GM12872 (cell line): ENCODE measurements around the gene APC2.

Experiments used
- TF ChIP-seq, protein P1 (sequence below): IDR thresholded peaks from 3 replicates; pipeline ENCODE4 v1.5.1; 2011; ENCODE audit warnings: low read depth, mild to moderate bottlenecking, low read length, moderate library complexity; ENCODE audit not compliant: insufficient read depth

The APC2 gene, protein sequence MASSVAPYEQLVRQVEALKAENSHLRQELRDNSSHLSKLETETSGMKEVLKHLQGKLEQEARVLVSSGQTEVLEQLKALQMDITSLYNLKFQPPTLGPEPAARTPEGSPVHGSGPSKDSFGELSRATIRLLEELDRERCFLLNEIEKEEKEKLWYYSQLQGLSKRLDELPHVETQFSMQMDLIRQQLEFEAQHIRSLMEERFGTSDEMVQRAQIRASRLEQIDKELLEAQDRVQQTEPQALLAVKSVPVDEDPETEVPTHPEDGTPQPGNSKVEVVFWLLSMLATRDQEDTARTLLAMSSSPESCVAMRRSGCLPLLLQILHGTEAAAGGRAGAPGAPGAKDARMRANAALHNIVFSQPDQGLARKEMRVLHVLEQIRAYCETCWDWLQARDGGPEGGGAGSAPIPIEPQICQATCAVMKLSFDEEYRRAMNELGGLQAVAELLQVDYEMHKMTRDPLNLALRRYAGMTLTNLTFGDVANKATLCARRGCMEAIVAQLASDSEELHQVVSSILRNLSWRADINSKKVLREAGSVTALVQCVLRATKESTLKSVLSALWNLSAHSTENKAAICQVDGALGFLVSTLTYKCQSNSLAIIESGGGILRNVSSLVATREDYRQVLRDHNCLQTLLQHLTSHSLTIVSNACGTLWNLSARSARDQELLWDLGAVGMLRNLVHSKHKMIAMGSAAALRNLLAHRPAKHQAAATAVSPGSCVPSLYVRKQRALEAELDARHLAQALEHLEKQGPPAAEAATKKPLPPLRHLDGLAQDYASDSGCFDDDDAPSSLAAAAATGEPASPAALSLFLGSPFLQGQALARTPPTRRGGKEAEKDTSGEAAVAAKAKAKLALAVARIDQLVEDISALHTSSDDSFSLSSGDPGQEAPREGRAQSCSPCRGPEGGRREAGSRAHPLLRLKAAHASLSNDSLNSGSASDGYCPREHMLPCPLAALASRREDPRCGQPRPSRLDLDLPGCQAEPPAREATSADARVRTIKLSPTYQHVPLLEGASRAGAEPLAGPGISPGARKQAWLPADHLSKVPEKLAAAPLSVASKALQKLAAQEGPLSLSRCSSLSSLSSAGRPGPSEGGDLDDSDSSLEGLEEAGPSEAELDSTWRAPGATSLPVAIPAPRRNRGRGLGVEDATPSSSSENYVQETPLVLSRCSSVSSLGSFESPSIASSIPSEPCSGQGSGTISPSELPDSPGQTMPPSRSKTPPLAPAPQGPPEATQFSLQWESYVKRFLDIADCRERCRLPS (N-terminal part only)

GRCh38 chr19:1449467-1450442 is at the start of gene APC2:
Gene APC2 (plus strand): TSS chr19:1450121. CDS start chr19:1453002, 2,881 bp downstream.
- TF ChIP-seq, protein P1, sequence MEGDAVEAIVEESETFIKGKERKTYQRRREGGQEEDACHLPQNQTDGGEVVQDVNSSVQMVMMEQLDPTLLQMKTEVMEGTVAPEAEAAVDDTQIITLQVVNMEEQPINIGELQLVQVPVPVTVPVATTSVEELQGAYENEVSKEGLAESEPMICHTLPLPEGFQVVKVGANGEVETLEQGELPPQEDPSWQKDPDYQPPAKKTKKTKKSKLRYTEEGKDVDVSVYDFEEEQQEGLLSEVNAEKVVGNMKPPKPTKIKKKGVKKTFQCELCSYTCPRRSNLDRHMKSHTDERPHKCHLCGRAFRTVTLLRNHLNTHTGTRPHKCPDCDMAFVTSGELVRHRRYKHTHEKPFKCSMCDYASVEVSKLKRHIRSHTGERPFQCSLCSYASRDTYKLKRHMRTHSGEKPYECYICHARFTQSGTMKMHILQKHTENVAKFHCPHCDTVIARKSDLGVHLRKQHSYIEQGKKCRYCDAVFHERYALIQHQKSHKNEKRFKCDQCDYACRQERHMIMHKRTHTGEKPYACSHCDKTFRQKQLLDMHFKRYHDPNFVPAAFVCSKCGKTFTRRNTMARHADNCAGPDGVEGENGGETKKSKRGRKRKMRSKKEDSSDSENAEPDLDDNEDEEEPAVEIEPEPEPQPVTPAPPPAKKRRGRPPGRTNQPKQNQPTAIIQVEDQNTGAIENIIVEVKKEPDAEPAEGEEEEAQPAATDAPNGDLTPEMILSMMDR = no peak

DNA sequence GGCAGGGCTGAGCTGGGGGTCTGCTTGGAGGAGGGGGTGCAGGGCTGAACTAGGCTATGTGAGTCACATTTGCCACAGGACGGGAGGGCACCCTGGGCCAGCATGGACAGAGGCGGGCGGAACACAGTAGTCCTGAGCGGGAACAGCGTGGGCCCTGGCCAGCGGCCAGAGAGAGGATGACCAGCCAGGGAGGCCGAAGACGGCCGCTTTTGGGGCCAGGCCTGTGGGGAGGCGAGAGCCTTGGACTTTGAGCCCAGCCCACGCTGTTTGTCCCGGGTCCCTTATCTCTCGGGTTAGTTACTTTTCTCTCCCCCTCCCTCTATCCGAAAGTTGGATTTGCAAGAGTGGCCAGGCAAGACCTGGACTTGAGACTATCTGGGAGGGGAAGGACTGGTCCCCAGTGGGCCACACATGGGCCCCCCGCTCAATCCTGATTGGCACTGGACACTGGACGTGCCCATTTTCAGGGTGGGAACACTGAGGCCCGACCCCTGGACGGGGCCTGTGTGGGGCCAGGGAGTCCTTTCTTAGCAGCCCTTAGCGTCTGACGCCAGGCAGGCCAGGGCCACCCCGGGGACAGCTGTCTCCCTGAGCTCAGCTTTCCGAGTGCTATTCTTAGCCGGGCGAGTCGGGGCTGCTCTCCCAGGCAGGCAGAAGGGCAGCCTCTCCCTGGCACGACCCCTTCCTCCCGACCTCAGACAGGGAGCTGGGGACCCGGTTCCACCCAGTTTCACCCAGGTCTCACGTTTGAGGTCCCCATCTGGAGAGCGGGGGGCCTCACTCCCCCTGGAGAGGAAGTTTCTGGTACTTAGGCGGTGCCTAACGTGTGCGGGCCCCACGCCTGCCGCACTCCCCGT is 49.4 kb upstream of the APC2 start:
- TF ChIP-seq, protein P1 = no peak

- TF ChIP-seq, protein P1 = peak; percentile 49; the same call in 1 of the 3 replicates
These were observed 48.6 kb upstream of the APC2 start, which contains the start of gene GAMT for GRCh38 chr19:1401138-1401888. Gene GAMT (minus strand): TSS chr19:1401542. CDS start chr19:1401476, 66 bp downstream.

DNA sequence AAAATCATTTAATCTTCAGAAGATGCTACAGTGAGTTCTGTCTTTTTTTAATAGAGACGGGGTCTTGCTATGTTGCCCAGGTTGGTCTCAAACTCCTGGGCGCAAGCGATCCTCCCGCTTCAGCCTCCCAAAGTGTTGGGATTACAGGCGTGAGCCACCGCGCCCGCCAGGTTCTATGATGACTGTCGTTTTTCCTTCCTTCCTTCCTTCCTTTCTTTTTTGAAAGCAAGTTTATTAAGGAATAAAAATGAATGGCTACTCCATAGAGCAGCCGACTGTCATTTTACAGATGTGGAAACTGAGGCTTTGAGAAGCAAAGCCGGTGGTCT is 48.1 kb upstream of the APC2 start:
- TF ChIP-seq, protein P1 = no peak

DNA sequence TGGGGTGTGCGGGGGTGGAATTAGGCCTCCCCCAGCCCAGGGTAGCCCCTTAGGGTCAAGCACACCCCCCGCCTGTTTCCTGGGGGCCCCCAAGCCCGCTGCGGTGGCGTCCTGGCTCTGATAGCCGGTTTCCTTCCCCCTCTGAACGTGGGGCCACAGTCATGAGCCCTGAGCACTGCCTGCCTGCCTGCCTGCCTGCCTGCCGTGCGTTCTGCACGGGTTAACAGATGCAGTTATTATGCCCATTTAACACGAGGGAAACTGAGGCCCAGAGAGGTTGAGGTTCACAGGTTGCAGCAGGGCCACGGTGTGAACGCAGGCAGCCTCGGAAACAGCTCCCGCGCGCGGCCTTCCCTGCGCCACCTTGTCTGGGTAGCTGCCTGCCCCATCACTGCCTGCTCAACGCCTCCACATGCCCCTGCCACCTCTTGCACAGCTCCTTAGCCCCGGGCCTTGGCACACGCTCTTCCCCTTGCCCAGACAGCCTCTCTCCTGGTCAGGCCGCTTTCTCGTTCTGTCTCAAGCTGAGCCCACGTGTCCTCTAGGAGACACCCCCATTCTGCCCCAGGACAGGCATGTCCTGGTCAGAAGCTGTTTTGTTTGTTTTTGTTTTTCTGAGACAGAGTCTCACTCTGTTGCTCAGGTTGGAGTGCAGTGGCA is 47.4 kb upstream of the APC2 start:
- TF ChIP-seq, protein P1 = no peak
